Retinal pigment epithelial cell (primary cell): ENCODE results near the gene TMEM242.

Source experiments
- DNase-seq: peaks from one replicate; pipeline ENCODE4 v3.0.0-alpha.2; 2010; ENCODE audit warnings: low read depth
- H3K4me3 ChIP-seq: 2 replicates; pipeline ENCODE4 v1.5.1; 2011; ENCODE audit warnings: mild to moderate bottlenecking, low read length, control low read depth, moderate library complexity
- CTCF ChIP-seq: conservative IDR thresholded peaks from 2 replicates; pipeline ENCODE4 v1.5.1; 2011; ENCODE audit warnings: low read depth, low read length, control low read depth, inconsistent platforms

Gene TMEM242

DNA sequence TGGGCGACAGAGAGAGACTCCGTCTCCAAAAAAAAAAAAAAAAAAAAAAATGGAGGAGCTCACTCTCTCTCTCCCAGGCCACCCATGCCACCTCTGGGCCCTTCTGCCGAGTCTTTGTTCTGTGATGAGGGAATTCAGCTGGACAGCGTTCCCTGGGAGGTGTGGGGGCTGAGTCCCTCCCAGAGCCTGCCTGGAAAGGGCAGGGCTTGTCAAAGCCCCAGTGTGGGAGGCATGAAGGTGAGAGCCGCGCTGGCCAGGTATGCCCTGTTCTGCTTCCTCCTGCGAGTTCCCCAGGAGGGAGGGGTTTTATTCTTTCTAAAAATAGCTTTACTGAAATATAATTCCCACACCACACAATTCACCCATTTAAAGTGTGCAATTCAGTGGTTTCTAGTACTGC, 69.6 kb downstream of the TMEM242 start:
- no peak overlapping the region for H3K4me3 ChIP-seq
- DNase-seq, result no peak
- TF ChIP-seq CTCF, result no peak

DNA sequence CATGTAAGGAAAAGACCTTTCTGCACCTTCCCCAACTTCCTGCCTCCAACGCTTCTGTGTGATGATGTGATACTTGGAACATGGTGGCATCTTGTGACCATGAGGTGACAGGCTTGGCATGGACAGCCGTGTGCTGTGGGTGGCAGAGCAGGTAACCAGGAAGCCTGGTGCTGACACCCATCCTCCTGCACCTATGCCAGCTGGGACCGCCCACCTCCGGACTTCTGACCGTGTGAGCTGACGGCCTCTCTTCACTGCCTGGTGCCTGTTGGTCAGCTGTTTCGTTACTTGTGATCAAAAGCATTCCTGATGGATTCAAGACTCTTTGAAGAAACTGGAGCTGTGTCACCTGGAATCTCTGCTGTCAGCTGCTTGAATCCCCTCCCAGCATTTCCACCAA, 70.3 kb downstream of the TMEM242 start:
- TF ChIP-seq CTCF, result no peak
- H3K4me3 ChIP-seq, result no peak overlapping the region
- DNase-seq, result no peak

- no peak for TF ChIP-seq CTCF
Measured at GRCh38 chr6:157251586-157252247, 71.6 kb downstream of the TMEM242 start.

DNA sequence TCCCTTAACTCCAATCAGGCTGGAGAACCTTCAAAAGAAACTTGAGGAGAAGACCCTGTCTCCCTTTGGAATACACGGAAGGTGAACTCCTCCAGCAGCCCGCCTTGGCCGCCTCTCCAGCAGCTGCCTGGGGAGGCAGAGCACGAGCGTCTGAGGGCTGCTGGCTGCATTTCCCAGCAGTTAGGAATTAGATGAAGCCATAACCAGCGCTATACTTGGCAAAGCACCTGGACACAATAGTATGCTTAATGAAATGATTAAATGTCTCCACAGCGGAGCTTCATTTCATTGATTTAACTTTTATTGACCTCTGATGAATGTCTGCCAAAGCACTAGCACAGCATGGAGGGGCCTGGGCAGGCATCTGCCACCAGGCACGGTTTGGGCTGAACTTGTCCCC, 73.5 kb downstream of the TMEM242 start:
- TF ChIP-seq CTCF, result no peak
- DNase-seq, result no peak
- no peak overlapping the region for H3K4me3 ChIP-seq

More at GRCh38 chr6:157251586-157252247, 71.6 kb downstream of the TMEM242 start:
- no peak overlapping the region for H3K4me3 ChIP-seq
- no peak for DNase-seq

DNA sequence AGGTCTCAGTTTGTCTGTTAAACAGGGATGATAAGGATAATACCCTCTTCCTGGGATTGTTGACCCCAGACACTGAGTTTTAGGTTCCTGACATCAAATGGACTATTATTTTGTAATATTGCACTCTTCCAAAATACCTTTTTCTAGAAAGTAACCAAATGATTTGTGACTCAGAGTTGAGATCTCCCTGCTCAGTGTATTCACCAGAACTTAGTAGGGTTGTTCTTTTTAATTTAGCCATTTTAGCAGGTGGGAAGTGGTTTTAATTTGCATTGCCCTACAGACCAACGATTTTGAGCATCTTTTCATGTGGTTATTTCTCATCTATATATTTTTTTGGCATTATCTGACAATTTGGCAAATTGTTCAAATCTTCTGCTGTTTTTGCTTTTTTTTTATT, 75.1 kb downstream of the TMEM242 start:
- no peak overlapping the region for H3K4me3 ChIP-seq
- DNase-seq, result no peak

DNA sequence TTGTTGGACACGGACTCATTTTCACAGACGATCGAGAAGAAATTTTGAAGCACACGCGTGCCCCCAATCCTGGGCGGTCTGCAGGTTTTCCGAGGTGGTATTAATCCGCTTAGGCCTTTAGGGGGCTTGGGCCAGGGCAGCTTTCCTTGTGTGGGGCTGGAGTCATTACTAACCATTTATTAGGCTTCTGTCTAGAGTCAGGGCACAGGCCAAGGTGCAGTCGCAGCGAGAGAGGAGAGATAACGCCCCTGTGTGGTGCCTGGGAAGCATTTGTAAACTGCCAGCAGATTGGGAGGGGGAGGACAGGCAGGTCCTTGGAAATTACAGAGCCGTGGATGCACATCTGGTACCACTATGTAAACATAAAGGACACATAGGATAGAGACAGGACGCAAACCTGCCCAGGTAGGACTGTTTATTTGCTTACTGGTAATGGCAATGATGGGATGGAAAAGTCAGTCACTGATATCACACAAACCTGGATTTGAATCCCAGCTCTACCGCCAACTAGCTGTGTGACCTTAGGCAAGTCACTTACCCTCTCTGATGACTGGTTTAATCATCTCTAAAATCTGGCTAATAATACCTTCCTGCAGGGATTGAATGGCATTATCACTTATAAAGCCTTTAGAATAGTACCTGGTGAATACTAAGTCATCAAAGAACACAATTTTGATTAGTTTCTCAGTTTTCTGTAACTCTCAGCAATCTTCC, 76.4 kb downstream of the TMEM242 start:
- TF ChIP-seq CTCF, result no peak
- H3K4me3 ChIP-seq, result no peak overlapping the region
- DNase-seq, result no peak

More for the DNA sequence above, 75.1 kb downstream of the TMEM242 start:
- TF ChIP-seq CTCF, result no peak
